ENCODE data around the gene DUSP15. TPM values are rescaled to one million over a fixed set of nuclear protein-coding genes. Genes with fewer than 3 reads are reported as not detected.

DUSP15 gene
- total RNA-seq, 1 donor from 2014 or later: 9.8 TPM

Small RNA genes within 50 kb of the gene (small RNA-seq; reads per million reads assigned to genes)
- gene RNU1-94P: 0.10 reads per million

Other genes starting within 250 kb of the DUSP15 start
- gene COX4I2, start 232.6 kb downstream of the DUSP15 start, total RNA-seq: 1.2 TPM
- gene BCL2L1, start 147.7 kb downstream of the DUSP15 start, total RNA-seq: 32.6 TPM
- gene TPX2, start 131.2 kb downstream of the DUSP15 start, total RNA-seq: 5.7 TPM
- gene MYLK2, start 51.2 kb downstream of the DUSP15 start, total RNA-seq: 0.82 TPM
- 0.82 TPM for gene FOXS1, start 24.9 kb downstream of the DUSP15 start, total RNA-seq
- gene TTLL9, start 107 bp upstream of the DUSP15 start, total RNA-seq: 1.2 TPM
- 6.9 TPM for gene PDRG1, start 81.5 kb upstream of the DUSP15 start, total RNA-seq
- 9.8 TPM for gene XKR7, start 97.6 kb upstream of the DUSP15 start, total RNA-seq
- gene CCM2L, start 139.9 kb upstream of the DUSP15 start, total RNA-seq: 2.9 TPM
- gene HCK, start 181.7 kb upstream of the DUSP15 start, total RNA-seq: 2.9 TPM
- 13.5 TPM for gene TM9SF4, start 239.2 kb upstream of the DUSP15 start, total RNA-seq

Measured in frontal cortex (tissue), 1 donor.